ENCODE data around the gene RAB33A.
"Not testable (repeated sequence)": the region's sequence is repeated elsewhere in the genome, so short reads cannot be mapped to it uniquely, and the experiment has no call there.

Gene RAB33A

DNA sequence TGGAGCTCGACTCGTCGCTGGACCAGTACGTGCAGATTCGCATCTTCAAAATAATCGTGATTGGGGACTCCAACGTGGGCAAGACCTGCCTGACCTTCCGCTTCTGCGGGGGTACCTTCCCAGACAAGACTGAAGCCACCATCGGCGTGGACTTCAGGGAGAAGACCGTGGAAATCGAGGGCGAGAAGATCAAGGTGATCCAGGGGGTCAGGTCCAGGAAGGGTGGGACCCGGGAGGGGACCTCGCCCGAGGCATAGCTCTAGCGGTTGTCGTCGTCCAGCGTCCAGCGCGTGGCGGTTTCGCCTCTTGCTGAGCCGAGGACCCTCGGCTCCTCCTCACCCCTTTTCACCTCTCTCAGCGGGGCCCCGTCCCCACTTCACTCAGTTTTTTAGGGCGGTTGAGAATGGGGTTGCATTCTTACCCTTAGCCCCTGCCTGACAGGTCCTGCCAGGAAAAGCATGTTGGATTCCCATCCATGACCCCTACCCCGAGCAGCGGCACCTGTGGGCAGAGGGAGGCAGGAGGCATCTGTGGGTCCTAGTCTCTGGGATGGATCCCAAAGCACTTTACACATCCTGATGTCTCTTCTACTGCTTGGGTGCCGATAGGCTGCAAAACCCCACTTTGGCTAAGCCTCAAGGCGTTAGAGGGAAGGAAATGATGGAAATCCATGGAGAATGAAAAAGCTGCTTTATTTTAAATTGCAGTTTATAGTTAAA lies 524 bp downstream of the RAB33A start:
- DNase-seq (ENCODE audit: low read depth) = no peak

GRCh38 chrX:130173190-130173895 lies 1.6 kb downstream of the RAB33A start:
- no peak for DNase-seq (ENCODE audit: low read depth)

DNA sequence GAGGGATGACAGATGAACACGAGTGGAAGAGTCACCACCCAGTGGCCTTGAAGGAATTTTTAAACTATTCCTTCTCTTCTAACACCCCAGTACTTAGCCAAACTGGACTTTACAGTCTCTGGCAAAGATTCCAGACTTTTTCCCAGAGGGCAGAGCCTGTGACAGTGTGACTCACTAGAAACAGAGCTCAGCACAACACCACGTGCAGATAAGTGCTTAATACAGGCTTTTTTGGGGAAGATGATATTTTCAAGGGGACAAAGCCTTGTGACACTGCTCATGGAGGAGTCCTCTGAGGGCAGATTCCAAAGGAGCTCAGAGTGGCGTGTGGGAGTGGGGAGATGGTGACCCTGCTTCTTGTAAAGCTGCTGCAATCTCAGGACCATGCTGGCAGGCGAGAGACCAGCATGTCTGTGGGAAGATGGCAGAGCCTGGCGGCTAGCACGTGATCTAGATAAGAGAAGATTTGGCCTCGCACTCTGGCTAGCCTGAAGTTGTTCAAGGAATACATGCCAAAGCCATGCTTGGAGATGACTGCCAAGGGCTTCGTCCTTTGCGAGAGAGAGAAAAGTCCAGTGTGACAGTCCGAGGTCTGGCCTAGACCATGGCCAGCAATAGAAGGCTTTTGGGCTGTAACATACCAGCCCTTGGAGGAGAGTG lies 2.4 kb downstream of the RAB33A start:
- no peak for DNase-seq (ENCODE audit: low read depth)

- no peak for DNase-seq (ENCODE audit: low read depth)
These were observed 3.2 kb downstream of the RAB33A start for GRCh38 chrX:130174937-130175336.

DNA sequence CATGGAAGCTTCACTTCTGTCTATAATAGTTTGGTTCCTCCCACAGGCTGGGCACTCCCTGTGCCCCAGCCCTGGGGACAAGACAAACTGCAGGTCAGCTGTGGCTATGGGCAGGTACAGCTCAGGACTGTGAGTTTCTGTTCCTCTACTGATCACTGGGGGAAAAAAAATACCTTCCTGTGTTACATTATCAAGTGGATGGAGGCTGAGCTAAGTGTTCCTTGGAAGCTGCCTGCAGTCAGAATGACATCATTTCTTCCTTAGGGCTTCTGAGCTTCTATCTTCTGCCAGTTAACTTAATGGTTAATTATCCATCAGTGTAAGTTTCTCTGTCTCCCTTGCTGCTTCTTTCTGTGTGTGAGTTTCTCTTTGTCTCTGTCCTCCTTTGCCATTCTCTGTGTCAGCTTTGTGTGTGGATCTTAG lies 4.6 kb downstream of the RAB33A start:
- no peak for DNase-seq (ENCODE audit: low read depth)

DNA sequence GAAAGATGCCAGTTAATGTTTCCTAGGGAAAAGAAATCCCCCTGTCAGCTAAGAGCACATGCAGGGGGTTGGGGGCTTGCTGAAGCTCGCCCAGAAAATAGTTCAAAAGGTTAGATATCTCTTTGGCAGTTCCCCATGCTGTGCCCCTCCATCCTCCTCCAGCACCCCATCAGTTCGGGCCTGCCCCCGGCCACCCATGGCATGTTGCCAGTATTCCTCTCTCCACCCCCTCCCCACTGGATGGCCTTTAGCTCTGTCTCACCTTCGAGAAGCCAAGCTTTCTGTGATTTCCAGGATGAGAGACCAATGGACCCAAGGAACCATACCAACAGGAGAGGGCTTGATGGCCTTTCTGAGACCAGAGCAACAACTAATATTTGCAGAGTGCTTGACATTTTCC lies 5.2 kb downstream of the RAB33A start:
- DNase-seq (ENCODE audit: low read depth) = no peak

- no peak for DNase-seq (ENCODE audit: low read depth)
These were observed 7.4 kb downstream of the RAB33A start for GRCh38 chrX:130179170-130179569.

DNA sequence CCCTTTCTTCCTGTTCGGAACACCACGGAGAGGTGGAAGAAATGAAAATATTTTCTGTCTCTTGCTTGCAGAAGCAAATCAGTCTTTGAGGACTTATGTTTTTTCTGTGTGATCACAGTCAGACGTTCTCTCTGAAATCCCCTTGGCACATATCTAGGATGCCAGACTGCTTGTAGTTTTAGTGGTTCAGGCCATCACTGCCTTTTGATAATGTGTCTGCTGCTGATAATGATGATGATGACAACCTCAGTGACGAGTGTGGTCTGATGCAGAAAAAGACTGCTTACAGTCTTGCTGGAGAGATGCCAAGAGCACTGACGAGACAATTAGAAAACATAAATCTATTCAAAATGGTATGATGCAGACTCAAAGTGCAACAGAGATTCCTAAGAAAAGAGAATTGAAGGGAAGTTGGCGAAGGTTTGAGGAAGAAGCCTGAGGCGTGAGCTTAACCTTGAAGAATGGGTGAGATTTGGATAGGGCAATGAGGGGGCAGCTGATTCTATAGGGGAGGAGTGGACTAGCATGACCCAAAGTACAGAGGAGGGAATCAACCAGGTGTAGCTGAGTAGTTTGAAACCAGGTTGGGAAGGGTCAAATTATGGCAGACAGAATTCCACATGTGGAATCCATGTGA lies 7.9 kb downstream of the RAB33A start:
- no peak for DNase-seq (ENCODE audit: low read depth)

DNA sequence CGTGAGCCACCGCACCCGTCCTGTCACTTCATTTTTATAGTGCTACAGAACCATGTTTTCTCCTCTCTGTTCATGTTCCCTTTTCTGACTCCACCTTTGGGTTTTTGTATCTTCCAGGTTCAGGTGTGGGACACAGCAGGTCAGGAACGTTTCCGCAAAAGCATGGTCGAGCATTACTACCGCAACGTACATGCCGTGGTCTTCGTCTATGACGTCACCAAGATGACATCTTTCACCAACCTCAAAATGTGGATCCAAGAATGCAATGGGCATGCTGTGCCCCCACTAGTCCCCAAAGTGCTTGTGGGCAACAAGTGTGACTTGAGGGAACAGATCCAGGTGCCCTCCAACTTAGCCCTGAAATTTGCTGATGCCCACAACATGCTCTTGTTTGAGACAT lies 12.4 kb downstream of the RAB33A start:
- DNase-seq (ENCODE audit: low read depth) = no peak

DNA sequence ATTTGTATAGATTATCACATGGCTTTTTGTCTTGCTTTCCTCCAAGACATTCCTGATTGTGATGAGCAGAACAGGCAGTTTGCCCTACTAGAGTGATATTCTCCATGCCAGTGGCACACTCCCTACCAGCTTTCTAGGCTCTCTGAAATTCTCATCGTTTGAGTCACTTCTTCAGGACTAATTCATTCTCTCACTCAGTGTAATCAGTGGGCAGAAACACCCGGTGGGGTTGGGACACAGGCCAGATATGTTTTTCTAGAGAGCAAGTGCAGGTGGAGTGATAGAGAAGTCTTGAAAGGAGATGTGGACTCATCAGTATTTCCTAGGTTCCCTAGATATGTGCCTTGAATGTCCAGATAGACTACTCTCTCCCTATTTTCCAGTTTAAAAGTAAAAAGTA lies 13.1 kb downstream of the RAB33A start:
- DNase-seq (ENCODE audit: low read depth) = no peak

GRCh38 chrX:130186651-130187050 lies 14.9 kb downstream of the RAB33A start:
- no peak for DNase-seq (ENCODE audit: low read depth)

- DNase-seq (ENCODE audit: low read depth) = no peak
These were observed 19.0 kb downstream of the RAB33A start for GRCh38 chrX:130190801-130191200.

DNA sequence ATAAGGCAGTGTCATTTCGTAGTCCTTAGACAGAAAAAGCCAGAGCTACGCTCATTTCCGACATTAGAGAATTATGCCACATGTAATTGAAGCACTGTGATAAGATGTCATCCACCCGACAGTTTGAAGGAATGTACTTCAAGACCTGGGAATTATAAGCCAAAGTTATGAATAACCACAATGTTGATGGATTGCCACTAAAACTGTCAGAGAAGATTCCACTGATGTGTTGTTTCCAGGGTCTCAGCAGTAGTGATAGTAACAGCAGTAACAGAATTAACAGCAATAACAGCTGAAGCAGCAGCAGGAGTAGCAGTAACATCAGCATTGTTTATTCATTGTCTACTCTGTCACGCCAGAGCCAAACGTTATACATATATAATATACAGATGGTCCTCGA lies 24.7 kb downstream of the RAB33A start:
- DNase-seq (ENCODE audit: low read depth) = no peak

DNA sequence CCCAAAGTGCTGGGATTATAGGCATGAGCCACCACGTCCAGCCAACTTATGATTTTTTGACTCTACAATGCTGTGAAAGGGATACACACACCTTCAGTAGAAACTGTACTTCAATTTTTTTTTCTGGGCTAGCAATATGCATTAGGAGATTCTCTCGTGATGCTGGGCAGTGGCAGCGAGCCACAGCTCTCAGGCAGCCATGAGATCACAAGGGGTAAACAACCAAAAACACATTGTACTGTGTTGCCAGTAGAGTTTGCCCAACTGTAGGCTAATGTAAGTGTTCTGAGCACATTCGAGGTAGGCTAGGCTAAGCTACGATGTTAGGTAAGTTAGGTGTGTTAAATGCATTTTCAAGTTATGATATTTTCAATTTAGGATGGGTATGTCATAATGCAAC lies 25.7 kb downstream of the RAB33A start:
- no peak for DNase-seq (ENCODE audit: low read depth)

DNA sequence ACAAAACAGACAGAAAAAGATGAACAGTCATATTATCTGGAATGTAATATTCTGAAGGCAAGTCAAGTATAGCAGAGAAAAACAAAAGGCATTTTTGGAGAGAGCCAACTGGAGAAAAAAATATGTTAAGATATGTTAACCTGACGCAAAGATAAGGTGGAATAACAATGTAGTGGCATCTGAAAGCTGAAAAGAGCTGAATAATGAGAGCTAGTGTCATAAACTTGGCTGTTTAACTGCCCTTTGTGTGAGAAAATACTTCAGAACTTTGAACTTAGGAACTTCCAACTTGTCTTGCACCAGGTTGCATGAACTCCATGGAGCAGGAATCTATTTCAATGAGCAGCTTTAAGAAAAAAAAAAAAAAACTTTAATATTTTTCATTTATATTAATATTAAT lies 32.9 kb downstream of the RAB33A start:
- DNase-seq (ENCODE audit: low read depth) = no peak

DNA sequence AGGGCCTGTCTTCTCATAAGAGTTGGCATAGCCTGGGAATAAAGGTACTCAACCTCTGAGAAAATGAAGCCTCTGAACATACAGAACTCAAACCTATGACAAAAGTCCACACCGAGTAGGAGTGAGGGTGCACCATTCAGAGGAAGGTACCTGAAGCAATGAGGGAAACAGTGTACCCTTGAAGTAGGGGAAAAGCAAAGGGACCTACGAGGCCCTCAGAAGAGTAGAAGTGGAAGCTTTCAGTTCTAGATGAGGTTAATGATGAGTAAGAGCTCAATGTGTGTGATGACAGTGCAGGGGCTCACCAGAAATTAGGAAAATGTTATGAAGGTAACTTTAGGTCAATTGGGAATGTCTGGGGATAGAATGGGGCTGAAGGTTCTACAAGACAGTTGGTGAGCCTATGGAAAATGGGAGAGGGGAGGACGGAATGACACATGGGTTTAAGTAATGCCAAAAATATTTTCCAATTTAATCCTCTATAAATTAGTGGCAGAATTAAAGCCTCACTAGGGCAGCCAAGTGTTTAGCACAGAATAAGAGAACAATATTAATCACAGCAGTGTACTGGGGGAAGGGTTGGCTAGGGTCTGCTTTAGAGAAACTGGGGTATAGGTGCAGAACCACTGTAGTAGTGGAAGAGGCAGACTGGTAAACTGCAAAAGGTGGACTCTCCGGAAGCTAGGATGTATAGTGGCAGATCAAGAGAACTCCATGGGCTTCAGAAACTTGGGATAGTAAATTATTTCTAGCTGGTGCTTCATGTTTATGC lies 39.8 kb downstream of the RAB33A start:
- no peak for DNase-seq (ENCODE audit: low read depth)

DNA sequence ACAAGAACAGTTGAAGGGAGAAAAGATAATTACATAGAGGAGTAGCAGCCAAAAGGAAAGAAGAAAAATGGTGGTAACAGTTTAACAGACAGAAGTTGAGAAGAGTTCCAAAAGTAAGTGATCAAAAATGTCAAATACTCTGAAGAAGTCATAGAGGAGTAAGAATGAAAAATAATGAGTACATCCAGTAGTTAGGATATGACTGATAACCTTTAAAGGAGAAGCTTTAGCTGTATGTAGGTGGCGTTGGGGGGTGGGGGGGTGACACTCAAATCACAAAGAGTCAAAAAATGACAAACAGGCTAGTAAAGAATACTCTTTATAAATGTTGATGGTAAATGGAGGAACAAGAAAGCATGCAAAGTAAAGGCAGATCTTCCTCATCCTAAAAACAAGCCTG lies 40.6 kb downstream of the RAB33A start:
- DNase-seq (ENCODE audit: low read depth) = no peak

DNA sequence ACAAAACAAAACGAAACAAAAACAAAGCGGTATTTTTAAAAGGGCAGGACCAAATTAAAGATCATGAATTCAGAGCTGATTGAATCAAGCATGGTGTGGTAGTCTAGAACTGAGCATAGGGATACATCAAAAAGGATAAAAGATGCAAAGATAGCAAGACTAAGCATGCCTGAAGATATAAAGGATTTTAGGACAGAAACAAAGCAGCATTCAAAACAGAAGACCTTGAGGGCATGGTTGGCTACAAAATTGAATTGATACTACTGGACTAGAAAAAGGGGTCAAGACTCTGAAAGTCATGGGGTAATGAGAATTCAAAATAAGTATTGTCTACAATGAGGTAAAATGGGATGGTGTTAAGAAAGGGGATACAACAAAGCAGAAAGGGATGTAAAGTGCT lies 41.6 kb downstream of the RAB33A start:
- DNase-seq (ENCODE audit: low read depth) = no peak

- DNase-seq (ENCODE audit: low read depth) = no peak
These were observed 44.6 kb downstream of the RAB33A start for GRCh38 chrX:130216320-130216719.

GRCh38 chrX:130224810-130225209 lies 53.0 kb downstream of the RAB33A start:
- no peak for DNase-seq (ENCODE audit: low read depth)

GRCh38 chrX:130228871-130229270 lies 57.1 kb downstream of the RAB33A start:
- DNase-seq (ENCODE audit: low read depth) = no peak

GRCh38 chrX:130231184-130231583 lies 59.4 kb downstream of the RAB33A start:
- DNase-seq (ENCODE audit: low read depth) = not testable (repeated sequence)
